ENCODE results near the gene MED27.
"Not testable (repeated sequence)": the region's sequence is repeated elsewhere in the genome, so short reads cannot be mapped to it uniquely, and the experiment has no call there.

MED27 gene

DNA sequence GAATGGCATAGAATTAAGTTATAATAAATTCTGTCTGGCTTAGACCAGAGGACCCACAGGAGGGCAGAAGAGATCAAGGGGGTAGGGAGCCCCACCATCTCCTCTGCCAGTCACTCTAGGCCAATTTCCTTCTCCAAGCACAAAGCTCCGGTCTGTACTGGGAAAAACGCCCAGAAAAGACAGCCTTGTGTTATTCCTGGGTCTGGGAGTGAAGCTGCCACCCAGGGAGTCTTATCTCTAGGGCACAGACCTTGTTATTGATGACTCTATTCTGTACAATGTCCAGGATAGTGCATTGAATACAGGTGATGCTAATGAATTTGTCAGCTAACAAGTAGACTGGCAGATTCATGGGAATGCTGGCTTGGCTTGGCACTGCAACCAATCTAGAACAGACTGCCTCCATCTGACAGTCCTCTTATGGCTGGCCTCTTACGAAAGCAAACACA, 60.7 kb downstream of the MED27 start:
- no peak for DNase-seq (ENCODE audit: low spot score)

GRCh38 chr9:132016456-132016855, 63.2 kb downstream of the MED27 start:
- DNase-seq (ENCODE audit: low spot score): no peak

DNA sequence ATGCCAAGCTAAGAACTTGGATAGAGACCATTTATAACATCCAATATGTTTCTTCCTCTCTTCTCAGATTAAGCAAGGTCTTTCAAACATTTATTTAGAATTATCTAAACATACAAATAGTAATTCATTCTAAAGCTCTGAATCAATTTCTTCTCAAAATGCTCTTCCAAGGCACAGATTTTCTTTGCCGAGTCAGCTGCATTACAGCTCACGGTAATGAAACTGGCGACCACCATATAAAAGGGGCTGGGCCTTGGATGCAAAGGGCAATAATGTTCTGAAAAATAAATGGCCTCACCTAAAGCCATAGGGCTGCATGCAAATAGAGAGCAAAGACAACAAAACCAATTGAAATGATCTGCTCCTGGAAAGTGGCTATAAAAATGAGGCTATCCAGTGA, 63.8 kb downstream of the MED27 start:
- DNase-seq (ENCODE audit: low spot score): no peak

DNA sequence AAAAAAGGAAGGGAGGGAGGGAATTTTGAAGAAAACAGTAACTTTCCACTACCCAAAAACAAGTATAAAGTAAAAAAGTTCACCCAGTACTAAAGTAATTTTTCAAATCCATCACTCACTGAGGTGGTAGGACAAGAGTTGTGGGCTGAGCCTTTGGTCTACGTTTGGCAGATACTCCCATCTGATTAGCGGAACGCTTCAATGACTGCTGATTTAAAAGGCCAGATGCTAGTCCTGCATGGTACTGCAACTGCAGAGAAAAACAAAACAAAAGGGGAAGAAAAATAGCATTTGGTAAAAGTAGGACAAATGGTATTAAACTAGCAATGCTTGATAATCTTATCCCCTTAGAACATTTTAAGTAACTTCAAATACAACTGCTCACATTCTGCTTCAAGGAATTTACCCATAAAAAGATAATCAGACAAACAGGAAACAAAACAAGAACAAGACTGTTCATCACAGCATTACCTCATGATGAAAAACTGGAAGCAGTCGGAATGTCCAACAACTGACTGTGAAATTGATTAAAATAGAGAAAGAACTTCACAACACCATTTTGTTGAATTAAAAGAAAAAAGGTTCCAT, 65.4 kb downstream of the MED27 start:
- DNase-seq (ENCODE audit: low spot score): no peak

- DNase-seq (ENCODE audit: low spot score): no peak
Observed at GRCh38 chr9:132012704-132013357, 66.8 kb downstream of the MED27 start.

DNA sequence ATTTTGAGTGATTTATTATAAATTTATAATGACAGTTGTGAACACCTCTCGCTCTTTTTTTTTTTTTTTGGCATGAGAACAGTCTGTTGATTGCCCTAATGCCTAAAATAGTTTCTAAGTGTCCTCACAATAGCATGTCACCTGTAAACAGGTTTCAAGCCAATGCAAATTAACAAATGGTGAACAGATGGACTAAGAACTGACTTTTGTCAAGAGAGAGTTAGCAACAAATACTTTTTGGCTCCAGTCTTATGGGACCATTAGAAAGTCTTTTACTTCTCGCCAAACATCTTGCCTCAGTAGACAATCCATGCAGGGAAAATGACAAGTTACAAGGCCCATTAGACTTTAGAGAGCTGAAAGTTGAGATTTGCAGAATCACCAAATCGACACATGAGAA, 67.8 kb downstream of the MED27 start:
- no peak for DNase-seq (ENCODE audit: low spot score)

DNA sequence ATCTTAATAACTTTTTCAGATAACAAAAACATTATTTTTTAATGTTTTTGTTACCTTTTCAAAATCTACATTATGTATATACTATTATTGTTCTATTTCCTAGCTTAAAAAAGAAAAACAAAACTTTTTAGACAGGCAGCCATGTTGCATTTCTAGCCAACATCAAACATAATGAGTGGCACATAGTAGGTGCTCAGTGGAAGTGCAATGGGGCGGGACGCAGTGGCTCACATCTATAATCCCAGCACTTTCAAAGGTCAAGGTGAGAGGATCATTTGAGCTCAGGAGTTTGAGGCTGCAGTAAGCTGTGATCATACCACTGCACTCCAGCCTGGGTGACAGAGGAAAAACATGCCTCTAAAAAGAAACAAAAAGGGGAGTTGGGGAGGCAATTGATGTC, 68.4 kb downstream of the MED27 start:
- DNase-seq (ENCODE audit: low spot score): no peak

DNA sequence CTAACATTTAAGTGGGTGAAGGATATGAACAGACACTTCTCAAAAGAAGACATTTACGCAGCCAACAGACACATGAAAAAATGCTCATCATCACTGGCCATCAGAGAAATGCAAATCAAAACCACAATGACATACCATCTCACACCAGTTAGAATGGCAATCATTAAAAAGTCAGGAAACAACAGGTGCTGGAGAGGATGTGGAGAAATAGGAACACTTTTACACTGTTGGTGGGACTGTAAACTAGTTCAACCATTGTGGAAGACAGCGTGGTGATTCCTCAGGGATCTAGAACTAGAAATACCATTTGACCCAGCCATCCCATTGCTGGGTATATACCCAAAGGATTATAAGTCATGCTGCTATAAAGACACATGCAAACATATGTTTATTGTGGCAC, 69.5 kb downstream of the MED27 start:
- not testable (repeated sequence) for DNase-seq (ENCODE audit: low spot score)

DNA sequence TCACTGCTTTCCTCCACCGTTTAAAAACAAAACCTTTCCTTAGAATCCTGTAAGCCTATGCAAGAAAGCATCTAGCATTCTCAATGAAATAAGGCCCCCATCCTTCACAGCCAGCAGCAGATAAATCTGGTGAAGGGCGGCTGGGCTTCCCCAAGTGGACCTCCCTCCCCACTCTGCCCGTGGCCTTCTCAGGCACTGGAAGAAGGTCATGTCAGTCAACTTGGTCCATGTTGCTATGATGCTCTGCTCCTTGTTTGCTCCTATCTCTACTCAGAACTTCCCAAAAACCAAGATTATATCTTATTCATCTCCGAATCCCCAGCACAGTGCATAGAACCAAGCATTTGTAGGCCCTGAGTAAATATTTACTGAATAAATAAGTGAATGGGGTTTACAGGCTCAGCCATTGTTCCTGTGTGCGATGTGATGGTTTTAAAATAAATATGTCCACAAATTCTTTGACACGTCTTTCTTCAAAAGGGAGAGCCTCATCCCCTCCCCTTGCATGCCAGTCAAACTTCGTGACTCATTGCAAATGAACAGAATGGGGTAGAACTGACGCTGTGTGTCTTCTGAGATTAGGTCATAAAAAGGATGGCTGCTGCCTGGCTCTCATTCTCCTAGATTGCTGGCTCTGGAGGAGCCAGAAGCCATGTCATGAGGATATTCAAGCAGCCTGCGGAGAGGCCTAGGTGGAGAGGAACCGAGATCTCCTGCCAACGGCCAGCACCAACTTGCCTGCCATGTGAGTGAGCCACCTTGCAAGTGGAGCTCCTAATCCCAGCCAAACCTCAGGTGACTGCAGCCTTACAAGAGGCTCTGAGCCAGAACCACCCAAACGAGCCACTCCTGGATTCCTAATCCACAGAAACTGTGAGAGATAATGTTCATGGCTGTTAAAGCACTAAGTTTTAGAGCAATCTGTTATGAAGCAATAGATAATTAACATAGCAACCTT, 70.5 kb downstream of the MED27 start:
- no peak for DNase-seq (ENCODE audit: low spot score)

- DNase-seq (ENCODE audit: low spot score): no peak
Observed at GRCh38 chr9:132008184-132008803, 71.4 kb downstream of the MED27 start.

DNA sequence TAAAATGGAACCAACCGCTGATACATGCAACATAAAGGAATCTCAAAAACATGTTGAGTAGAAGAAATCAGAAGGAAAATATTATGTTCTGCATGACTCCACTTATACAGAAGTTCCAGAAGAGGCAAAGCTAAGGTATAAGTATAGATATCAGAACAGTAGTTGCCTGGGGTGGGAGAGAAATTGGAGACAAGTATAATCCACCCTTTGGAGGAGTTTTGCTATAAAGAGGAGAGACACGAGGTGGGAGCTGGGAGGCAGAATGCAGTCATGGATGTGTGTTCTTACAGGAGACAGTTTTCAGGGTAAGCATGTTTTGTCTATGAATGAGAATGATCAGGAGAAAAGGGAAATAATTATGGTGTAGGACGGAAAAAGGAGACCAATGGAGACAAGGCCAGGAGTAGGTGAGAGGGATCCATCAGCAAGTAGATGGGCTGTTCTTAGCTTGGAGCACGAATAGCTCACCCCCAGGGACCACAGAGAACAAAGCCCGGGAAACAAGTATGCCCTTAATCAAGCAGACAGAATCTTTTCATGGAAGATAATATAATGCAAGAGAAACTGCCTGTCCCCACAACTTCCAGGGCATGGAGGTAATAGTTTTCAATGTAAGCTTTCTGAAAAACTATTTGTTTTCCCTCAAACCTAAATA, 72.2 kb downstream of the MED27 start:
- no peak for DNase-seq (ENCODE audit: low spot score)

GRCh38 chr9:132006677-132007370, 72.8 kb downstream of the MED27 start:
- DNase-seq (ENCODE audit: low spot score): no peak

GRCh38 chr9:132005899-132006298, 73.8 kb downstream of the MED27 start:
- no peak for DNase-seq (ENCODE audit: low spot score)

DNA sequence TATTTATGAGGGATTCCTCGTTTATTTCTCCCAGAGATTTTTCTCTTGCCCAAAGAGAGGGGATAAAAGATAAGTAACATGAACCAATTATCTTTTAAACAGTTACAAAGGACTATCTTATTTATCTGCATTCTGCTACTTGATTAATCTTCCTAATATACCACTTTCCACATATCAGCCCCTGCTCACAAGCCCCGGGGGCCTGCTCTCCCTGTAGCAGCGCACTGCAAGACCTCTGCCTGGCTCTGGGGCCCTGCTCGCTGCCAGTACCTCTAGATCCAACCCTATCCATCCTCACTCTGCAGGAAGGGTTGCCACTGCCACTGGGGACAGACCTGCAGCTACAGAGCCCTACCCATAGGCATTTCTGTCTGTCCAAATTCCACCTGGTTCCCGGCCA, 75.3 kb downstream of the MED27 start:
- DNase-seq (ENCODE audit: low spot score): no peak

GRCh38 chr9:132003896-132004295, 75.8 kb downstream of the MED27 start:
- DNase-seq (ENCODE audit: low spot score): no peak

DNA sequence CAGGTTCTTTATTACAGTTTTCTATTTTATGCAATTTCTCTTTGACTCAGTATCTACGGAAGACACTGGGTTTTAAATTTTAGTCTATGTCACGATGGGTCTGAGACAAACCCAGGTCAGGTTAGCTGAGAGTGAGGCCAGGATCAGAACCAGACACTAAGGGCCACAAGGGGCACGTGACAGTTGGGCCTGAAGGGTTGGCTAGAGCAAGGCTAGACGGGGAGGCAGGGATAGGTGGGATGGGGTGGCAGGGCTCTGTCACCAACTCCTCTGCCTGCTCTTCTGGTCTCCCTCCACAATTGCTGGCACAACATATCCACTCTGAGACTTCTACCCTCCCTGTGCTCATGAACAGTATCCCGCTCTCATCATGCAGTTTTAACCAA, 76.4 kb downstream of the MED27 start:
- DNase-seq (ENCODE audit: low spot score): no peak

DNA sequence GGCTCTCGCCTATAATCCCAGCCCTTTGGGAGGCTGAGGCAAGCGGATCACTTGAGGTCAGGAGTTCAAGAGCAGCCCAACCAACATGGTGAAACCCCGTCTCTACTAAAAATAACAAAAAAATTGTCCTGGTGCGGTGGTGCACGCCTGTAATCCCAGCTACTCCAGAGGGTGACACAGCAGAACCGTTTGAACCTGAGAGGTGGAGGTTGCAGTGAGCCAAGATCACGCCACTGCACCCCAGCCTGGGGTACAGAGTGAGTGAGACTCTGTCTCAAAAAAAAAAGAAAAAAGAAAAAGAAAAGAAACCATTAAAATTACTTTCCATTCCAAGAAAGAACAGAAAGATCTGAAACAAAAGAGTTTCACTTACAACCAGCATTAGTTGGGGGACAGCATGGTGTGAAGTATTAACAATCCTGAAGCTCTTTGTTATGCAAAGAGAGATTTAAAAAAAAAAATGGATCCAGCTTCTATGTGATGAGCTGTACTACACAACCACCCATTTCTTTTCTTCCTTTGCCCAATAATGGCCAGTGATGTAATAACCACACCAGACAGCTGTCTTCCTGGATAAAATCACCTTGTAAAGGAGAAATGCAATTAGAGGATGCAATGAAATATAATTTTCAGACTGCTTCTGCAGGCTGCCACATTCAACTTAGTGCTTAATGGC, 76.9 kb downstream of the MED27 start:
- no peak for DNase-seq (ENCODE audit: low spot score)

GRCh38 chr9:132001567-132001966, 78.1 kb downstream of the MED27 start:
- DNase-seq (ENCODE audit: low spot score): no peak

GRCh38 chr9:132000659-132001058, 79.0 kb downstream of the MED27 start:
- no peak for DNase-seq (ENCODE audit: low spot score)

GRCh38 chr9:131999692-132000551, 79.7 kb downstream of the MED27 start:
- no peak for DNase-seq (ENCODE audit: low spot score)

Data from hematopoietic multipotent progenitor cell treated with erythropoietin and hydrocortisone succinate and interleukin-3 and kit ligand, for 17 days (in vitro differentiated cells).